DOHH2 (cell line): ENCODE measurements around the gene MAP4K4.

ENCODE experiments used
- H3F3A ChIP-seq: fragments of 200-600 bp; sonication (generic), shearing (Covaris generic); 2 replicates; pipeline ENCODE4 v1.6.0; 2016; ENCODE audit warnings: antibody characterized with exemption, mild to moderate bottlenecking; ENCODE audit not compliant: control insufficient read depth, insufficient read depth
- H3K27ac ChIP-seq: fragments of 200-600 bp; sonication (generic); 2 replicates; pipeline ENCODE4 v1.5.1; 2014; ENCODE audit warnings: low read depth, mild to moderate bottlenecking, low read length, moderate library complexity
- H3K27me3 ChIP-seq: fragments of 200-600 bp; sonication (generic); 2 replicates; pipeline ENCODE4 v1.6.1; 2014; ENCODE audit warnings: mild to moderate bottlenecking, low read length, mixed read lengths; ENCODE audit not compliant: control insufficient read depth
- H3K36me3 ChIP-seq: fragments of 200-600 bp; sonication (generic); 2 replicates; pipeline ENCODE4 v1.6.1; 2014; ENCODE audit warnings: mild to moderate bottlenecking, low read length, moderate library complexity, mixed read lengths; ENCODE audit not compliant: control insufficient read depth
- H3K4me1 ChIP-seq: fragments of 200-600 bp; sonication (generic); 2 replicates; pipeline ENCODE4 v1.6.1; 2014; ENCODE audit warnings: mild to moderate bottlenecking, low read length, mixed read lengths; ENCODE audit not compliant: control insufficient read depth
- H3K4me2 ChIP-seq: fragments of 200-600 bp; sonication (generic); 2 replicates; pipeline ENCODE4 v1.6.0; 2014; ENCODE audit warnings: mild to moderate bottlenecking, low read length, moderate library complexity
- H3K4me3 ChIP-seq: fragments of 200-600 bp; sonication (generic); 2 replicates; pipeline ENCODE4 v1.5.1; 2014; ENCODE audit warnings: mild to moderate bottlenecking, low read length, mixed read lengths
- H3K79me2 ChIP-seq: fragments of 200-600 bp; sonication (generic); 2 replicates; pipeline ENCODE4 v1.6.1; 2014; ENCODE audit warnings: mild to moderate bottlenecking, low read length, mixed read lengths; ENCODE audit not compliant: control insufficient read depth
- H3K9me2 ChIP-seq: fragments of 200-600 bp; sonication (generic); replicated peaks from 2 replicates; pipeline ENCODE4 v1.6.1; 2014; ENCODE audit warnings: mild to moderate bottlenecking, low read length, mixed read lengths; ENCODE audit not compliant: control insufficient read depth
- H3K9me3 ChIP-seq: fragments of 200-600 bp; sonication (generic); 2 replicates; pipeline ENCODE4 v1.6.1; 2014; ENCODE audit warnings: antibody characterized with exemption, low read length, mixed read lengths; ENCODE audit not compliant: control insufficient read depth, insufficient read depth
- H4K20me1 ChIP-seq: fragments of 200-600 bp; sonication (generic); 2 replicates; pipeline ENCODE4 v1.6.0; 2014; ENCODE audit warnings: low read depth, mild to moderate bottlenecking, antibody characterized with exemption, low read length, moderate library complexity; ENCODE audit not compliant: control insufficient read depth, insufficient read depth
- CTCF ChIP-seq: fragments of 200-600 bp; sonication (generic); IDR thresholded peaks from one replicate; pipeline ENCODE4 v1.5.1; 2014; ENCODE audit warnings: antibody characterized with exemption, mild to moderate bottlenecking, low read depth, low read length; ENCODE audit not compliant: poor library complexity, severe bottlenecking
- EZH2phosphoT487 ChIP-seq: fragments of 200-600 bp; sonication (generic); IDR thresholded peaks from 2 replicates; pipeline ENCODE4 v1.6.1; 2017; ENCODE audit warnings: borderline replicate concordance, mild to moderate bottlenecking, antibody characterized with exemption, low read length, moderate library complexity, mixed read lengths

The MAP4K4 gene

GRCh38 chr2:101854877-101855276 is 157.4 kb downstream of the MAP4K4 start:
- Histone ChIP-seq H4K20me1 (0 out of 2 replicates have a peak, but pooled peaks cover 2% of the 10 kb centered on the region), H3F3A (no peaks in the 10 kb centered on the region), H3K36me3 (peaks cover 87% of the 10 kb centered on the region), H3K4me3 (no peak overlapping the region), H3K9me2 (no peaks in the 10 kb centered on the region), H3K79me2 (no peaks in the 10 kb centered on the region), H3K4me2 (no peak overlapping the region), H3K27me3 (no peaks in the 10 kb centered on the region), H3K9me3 (no peaks in the 10 kb centered on the region), H3K27ac (no peak overlapping the region), H3K4me1 (no peaks in the 10 kb centered on the region)
- TF ChIP-seq CTCF = no peak
- no peak for TF ChIP-seq EZH2phosphoT487

- Histone ChIP-seq H3K4me2 (no peak overlapping the region), H3K27ac (no peak overlapping the region), H3K36me3 (peaks cover 87% of the 10 kb centered on the region), H3K9me2 (no peaks in the 10 kb centered on the region), H3K9me3 (no peaks in the 10 kb centered on the region), H3K4me3 (no peak overlapping the region), H3K79me2 (no peaks in the 10 kb centered on the region), H3K4me1 (no peaks in the 10 kb centered on the region), H4K20me1 (0 out of 2 replicates have a peak, but pooled peaks cover 2% of the 10 kb centered on the region), H3F3A (no peaks in the 10 kb centered on the region), H3K27me3 (no peaks in the 10 kb centered on the region)
- no peak for TF ChIP-seq CTCF
- no peak for TF ChIP-seq EZH2phosphoT487
These were observed 158.3 kb downstream of the MAP4K4 start for GRCh38 chr2:101855776-101856175.

- H3K9me2 ChIP-seq = no peaks in the 10 kb centered on the region
- no peak for TF ChIP-seq CTCF
- no peak for TF ChIP-seq EZH2phosphoT487
- no peak overlapping the region for H3K4me2 ChIP-seq
- H3K4me1 ChIP-seq = no peaks in the 10 kb centered on the region
- 0 out of 2 replicates have a peak, but pooled peaks cover 2% of the 10 kb centered on the region for H4K20me1 ChIP-seq
- no peaks in the 10 kb centered on the region for H3F3A ChIP-seq
- peaks cover 90% of the 10 kb centered on the region for H3K36me3 ChIP-seq
- H3K9me3 ChIP-seq = no peaks in the 10 kb centered on the region
- H3K79me2 ChIP-seq = no peaks in the 10 kb centered on the region
- H3K27ac ChIP-seq = no peak overlapping the region
- no peak overlapping the region for H3K4me3 ChIP-seq
- H3K27me3 ChIP-seq = no peaks in the 10 kb centered on the region
These were observed 160.7 kb downstream of the MAP4K4 start for GRCh38 chr2:101858246-101858645.
